HG03342 (cell line): ENCODE data around the gene COPS6.

ENCODE experiments used
- ATAC-seq: cut with Tn5 transposase; IDR thresholded peaks from one replicate; pipeline ENCODE4 v1.9.1; 2021; ENCODE audit warnings: mild to moderate bottlenecking, moderate library complexity; ENCODE audit not compliant: unreplicated experiment

Gene COPS6

DNA sequence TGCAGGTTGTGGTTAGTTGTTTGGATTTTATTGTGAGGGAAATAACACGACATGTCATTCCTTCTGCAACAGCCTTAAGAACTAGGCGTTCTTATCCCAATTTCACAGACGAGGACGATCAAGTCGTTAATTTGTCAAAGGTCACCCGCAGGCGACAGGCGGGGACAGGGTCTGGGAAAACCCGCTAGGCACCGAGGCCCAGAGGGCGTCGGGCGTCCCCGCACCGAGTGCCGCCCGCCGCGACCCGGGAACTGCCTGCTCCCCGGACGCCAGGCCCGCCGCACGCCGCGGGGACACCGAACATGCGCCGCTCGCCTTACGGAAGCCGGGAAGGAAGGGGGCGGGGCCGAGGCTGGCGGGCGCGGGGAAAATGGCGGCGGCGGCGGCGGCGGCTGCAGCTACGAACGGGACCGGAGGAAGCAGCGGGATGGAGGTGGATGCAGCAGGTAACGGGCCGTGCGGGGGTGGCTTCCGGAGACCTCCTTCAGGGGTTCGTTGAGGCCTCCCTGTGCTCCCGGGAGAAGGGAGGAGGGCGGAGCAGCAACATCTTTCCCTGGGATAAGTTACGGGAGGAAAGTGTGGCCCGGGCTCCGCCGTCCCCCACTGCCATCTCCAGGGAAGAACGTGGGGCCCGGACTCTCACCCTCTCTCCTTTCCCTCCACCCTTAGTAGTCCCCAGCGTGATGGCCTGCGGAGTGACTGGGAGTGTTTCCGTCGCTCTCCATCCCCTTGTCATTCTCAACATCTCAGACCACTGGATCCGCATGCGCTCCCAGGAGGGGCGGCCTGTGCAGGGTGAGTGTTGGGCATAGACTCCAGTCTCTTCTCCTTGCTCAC lies at the start of gene COPS6:
Gene COPS6, plus strand, starts transcription at position 349 of the 837 bp plus-strand sequence. Its CDS starts 22 bp downstream, at position 371.
- ATAC-seq = peak; percentile 42

GRCh38 chr7:100040575-100040974 lies 48.2 kb upstream of the COPS6 start:
- no peak for ATAC-seq

DNA sequence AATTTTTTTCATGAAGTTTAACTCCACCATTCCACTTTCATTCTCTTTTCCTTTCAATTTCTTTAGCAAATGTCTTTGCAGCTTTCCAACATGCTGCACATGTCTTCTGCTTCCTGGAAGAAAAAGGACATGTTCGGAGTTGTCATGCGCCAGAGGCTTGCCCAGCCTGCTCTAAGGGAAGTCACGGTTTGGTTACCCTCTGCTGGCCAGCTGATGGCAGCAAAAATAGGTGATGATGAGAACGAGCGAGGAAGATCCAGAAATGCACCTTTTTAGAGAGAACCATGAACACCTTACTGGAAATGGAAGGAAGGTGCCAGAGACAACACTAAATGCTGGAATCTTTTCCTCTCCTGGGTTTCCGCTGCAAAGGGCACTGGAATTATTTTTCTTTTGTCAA lies 44.1 kb upstream of the COPS6 start:
- ATAC-seq = no peak

DNA sequence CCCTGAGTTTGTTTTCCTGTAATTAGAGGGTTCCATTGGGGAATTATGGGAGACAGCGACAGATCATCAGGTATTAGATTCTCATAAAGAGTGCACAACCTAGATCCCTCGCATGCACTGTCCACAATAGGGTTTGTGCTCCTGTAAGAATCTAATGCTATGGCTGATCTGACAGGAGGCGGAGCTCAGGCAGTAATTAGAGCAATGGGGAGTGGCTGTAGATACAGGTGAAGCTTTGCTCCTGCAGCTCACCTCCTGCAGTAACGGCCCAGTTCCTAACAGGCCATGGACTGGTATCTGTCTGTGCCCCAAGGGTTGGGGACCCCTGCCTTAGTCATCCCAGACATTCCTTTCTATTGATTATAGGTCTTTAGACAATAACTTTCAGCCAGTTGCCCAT lies 40.1 kb upstream of the COPS6 start:
- no peak for ATAC-seq

GRCh38 chr7:100049441-100050291 lies 39.1 kb upstream of the COPS6 start, which contains the start of gene ZSCAN21:
Gene ZSCAN21, plus strand, starts transcription at chr7:100049774. Its CDS starts 7,233 bp downstream, at chr7:100057007.
- ATAC-seq = peak; percentile 83

DNA sequence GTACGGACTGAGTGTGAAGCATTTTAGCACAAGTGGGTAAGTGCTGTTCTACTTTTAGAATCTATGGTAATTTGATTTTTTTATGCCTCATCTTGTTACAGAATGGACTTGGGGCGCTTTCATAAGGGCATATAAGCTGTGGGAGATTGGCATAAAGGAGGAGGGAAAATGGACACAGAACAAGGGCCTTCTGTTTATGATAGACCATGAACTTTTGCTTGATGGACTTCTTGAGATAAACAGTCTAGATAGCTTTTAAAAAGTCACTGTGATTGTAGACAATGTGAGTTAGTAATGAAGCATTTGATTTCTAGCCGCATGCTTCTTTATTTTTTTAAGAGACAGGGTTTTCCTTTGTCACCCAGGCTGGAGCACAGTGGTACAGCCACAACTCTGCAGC lies 37.2 kb upstream of the COPS6 start:
- ATAC-seq = no peak

GRCh38 chr7:100053215-100053614 lies 35.6 kb upstream of the COPS6 start:
- ATAC-seq = no peak

- no peak for ATAC-seq
These were observed 31.8 kb upstream of the COPS6 start for GRCh38 chr7:100057006-100057405.

DNA sequence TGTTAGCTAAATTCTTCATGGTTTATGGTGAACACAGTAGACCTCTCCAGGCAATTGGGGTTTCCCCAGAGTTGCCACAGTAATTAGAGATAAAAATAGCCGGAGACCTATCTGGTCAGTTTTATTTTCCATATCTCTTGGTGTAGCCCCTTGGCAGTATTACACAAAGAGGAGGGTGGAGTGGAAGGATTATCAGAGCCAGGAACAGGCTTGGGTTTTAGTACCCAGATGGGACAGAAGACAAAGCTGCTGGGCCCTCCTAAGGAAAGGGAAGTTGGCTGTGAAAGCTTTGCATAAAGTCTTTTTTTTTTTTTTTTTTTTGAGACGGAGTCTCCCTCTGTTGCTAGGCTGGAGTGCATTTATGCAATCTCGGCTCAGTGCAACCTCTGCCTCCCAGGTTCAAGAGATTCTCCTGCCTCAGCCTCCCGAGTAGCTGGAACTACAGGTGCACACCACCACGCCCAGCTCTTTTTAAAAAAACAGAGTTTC lies 29.5 kb upstream of the COPS6 start:
- ATAC-seq = no peak

DNA sequence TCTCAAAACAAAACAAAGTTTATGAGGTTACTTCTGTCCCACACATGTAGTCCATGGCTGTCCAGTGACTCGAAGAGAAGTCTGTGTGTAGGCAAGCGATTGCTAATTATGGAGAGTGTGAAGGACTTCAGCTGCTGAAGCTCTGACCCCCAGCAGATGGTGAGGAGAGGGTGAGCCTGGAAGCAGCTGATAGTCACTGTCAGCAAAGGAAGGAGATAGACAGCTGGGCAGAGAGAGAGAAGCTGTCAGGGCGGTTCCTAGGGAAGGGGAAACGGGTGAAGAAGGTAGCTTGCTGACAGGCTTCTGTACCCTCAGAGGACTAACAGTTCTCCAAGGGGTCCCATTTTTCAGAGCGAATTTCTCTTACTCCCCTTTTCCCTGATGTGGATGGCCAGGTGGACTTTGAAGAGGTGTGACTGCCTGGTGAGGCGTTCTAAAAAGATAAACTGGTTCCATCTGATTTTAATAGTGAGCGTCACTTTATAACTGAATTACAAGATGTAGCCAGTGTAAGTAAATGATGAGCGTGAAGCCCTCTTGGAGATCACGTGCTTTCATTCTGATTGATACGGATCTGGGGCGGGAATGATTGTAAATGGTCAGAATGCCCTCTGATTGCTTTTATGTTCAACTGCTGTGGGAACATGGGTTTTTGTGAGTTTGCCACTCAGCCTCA lies 27.1 kb upstream of the COPS6 start:
- ATAC-seq = no peak

DNA sequence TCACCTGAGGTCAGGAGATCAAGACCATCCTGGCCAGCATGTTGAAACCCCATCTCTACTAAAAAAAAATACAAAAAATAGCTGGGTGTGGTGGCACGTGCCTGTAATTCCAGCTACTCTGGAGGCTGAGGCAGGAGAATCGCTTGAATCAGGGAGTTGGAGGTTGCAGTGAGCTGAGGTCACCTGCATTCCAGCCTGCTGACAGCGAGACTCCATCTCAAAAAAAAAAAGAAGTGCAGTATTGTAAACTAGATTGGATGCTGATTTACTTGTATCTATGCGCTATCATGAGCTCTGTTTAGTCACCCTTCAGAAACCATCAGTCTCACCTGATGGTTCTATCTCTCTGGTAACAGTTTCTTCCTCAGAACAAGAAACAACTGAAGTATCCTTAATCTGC lies 25.4 kb upstream of the COPS6 start:
- no peak for ATAC-seq

GRCh38 chr7:100064162-100064561 lies 24.6 kb upstream of the COPS6 start:
- no peak for ATAC-seq

DNA sequence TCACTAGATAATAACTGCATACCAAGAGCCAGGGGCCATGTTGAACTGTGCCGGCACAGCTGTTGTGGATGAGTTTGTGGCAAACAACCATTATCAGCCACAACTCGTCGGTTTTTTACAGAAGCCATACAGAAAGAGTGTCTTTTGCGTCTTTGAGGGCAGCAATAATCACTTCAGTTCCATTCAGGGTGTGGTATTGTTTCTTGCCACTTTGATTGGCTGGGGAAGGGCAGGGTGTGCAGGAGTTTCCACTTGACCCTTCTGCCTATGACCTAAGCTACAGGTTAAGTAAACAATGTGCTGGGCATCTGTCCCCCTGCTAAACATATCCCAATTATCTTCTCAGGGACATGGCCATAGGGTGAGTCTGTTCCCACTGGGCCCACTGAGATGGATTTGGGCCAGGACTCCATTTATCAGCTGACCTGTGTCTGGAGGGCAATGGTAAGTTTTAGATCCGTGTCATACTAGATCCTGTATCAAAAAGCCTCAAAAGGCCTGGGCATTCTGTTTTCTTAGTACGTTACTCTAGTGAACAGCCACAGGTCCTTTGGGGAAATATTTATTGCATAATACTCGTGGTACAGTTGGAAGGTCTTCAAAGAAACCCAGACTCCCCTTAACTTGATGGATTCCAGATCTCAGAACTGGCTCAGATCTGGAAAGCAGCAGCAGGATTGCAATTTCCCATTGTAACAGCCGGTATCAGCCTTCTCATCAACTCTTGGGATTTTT lies 23.1 kb upstream of the COPS6 start:
- ATAC-seq = no peak

DNA sequence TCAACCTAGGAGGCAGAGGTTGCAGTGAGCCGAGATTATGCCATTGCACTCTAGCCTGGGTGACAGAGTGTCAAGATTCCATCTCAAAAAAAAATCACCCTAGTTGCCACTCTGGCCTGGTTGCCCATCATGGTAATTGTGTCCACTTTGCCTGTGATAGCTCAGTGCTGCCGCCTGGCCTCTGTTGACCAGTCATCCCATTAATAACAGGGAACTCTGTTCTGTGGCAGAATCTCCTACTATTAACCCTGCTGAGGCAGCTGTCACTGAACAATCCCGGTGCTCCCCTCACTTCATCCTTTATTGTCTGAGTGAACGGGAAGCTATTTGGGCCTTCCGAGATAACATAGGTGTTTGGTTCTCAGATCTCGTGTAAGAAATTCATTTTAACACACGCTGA lies 21.8 kb upstream of the COPS6 start:
- no peak for ATAC-seq

- no peak for ATAC-seq
These were observed 18.8 kb upstream of the COPS6 start for GRCh38 chr7:100069991-100070390.

GRCh38 chr7:100071018-100071723 lies 17.6 kb upstream of the COPS6 start:
- ATAC-seq = no peak

DNA sequence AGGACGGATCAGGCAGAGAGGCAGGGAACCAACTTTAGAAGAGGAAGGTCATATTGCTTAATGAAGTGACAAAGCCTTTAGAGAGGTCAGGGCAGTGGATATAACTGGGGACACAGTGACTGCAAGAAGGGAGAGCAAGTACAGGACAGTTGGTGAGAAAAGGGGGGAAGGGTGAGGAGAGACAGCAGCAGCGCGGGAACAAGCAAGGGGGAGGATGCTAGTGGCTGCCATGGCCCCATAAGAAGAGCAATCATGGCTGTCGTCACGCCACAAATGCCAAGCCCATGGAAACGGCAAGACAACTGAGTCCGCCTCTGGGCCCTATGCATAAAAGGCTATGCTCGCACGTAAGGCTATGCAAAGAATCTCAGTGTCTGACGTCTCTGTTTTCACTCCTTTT lies 16.3 kb upstream of the COPS6 start:
- no peak for ATAC-seq

- no peak for ATAC-seq
These were observed 13.9 kb upstream of the COPS6 start for GRCh38 chr7:100074841-100075240.

DNA sequence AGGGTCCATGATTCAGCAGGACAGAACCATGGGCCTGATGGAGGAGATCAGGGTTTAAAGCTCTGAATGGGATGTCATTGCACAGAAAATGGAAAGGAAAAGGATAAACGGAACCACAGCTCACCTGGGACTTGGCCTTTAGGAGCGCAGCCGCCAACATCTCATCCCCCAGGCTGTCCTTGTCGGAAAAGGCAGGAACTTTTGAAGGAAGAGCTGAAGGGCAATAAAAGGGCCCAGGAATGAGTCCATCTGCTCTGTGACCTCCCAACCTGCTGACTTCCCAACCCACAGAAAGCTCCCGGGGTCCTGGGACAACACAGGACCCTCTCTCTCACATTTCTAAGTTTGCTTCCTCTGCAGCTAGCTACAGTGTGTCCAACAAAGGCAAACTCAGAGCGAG lies 13.4 kb upstream of the COPS6 start:
- ATAC-seq = no peak

- ATAC-seq = no peak
These were observed 11.6 kb upstream of the COPS6 start for GRCh38 chr7:100077205-100077604.
